ENCODE measurements around the gene MAML3.

Gene MAML3

GRCh38 chr4:140115140-140115539, 38.8 kb downstream of the MAML3 start:
- Histone ChIP-seq H4K20me1 (ENCODE audit: insufficient read depth, low read length) (no peaks in the 10 kb centered on the region), H3F3A (ENCODE audit: insufficient read depth, low read length) (no peaks in the 10 kb centered on the region), H3K9me3 (ENCODE audit: low read length) (no peaks in the 10 kb centered on the region), H3K4me1 (ENCODE audit: insufficient read depth, low read length, severe bottlenecking) (no peaks in the 10 kb centered on the region), H3K79me2 (ENCODE audit: insufficient read depth, low read length) (no peaks in the 10 kb centered on the region), H3K9me2 (ENCODE audit: low read depth, low read length) (no peaks in the 10 kb centered on the region), H2AFZ (ENCODE audit: low read length) (no peak overlapping the region), H3K27me3 (ENCODE audit: insufficient read depth, low read length) (no peaks in the 10 kb centered on the region), H3K27ac (ENCODE audit: low read depth, low read length, poor library complexity, severe bottlenecking) (no peak overlapping the region), H3K4me2 (ENCODE audit: low read length) (no peak overlapping the region), H3K36me3 (ENCODE audit: insufficient read depth, low read length) (no peaks in the 10 kb centered on the region), H3K4me3 (ENCODE audit: low read depth, low read length, poor library complexity, severe bottlenecking) (no peak overlapping the region), H3K9ac (ENCODE audit: low read length) (no peak overlapping the region)
- TF ChIP-seq, protein P1, sequence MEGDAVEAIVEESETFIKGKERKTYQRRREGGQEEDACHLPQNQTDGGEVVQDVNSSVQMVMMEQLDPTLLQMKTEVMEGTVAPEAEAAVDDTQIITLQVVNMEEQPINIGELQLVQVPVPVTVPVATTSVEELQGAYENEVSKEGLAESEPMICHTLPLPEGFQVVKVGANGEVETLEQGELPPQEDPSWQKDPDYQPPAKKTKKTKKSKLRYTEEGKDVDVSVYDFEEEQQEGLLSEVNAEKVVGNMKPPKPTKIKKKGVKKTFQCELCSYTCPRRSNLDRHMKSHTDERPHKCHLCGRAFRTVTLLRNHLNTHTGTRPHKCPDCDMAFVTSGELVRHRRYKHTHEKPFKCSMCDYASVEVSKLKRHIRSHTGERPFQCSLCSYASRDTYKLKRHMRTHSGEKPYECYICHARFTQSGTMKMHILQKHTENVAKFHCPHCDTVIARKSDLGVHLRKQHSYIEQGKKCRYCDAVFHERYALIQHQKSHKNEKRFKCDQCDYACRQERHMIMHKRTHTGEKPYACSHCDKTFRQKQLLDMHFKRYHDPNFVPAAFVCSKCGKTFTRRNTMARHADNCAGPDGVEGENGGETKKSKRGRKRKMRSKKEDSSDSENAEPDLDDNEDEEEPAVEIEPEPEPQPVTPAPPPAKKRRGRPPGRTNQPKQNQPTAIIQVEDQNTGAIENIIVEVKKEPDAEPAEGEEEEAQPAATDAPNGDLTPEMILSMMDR (IDR thresholded peaks at IDR 0.05; ENCODE audit: low read length), result no peak
- no peak for TF ChIP-seq EZH2 (IDR thresholded peaks at IDR 0.05; ENCODE audit: borderline replicate concordance, low read length)

GRCh38 chr4:140113653-140114052, 40.3 kb downstream of the MAML3 start:
- H3K4me1 ChIP-seq (ENCODE audit: insufficient read depth, low read length, severe bottlenecking), result no peaks in the 10 kb centered on the region
- H2AFZ ChIP-seq (ENCODE audit: low read length), result no peak overlapping the region
- no peaks in the 10 kb centered on the region for H3K27me3 ChIP-seq (ENCODE audit: insufficient read depth, low read length)
- no peak overlapping the region for H3K4me3 ChIP-seq (ENCODE audit: low read depth, low read length, poor library complexity, severe bottlenecking)
- no peaks in the 10 kb centered on the region for H3K9me2 ChIP-seq (ENCODE audit: low read depth, low read length)
- H3K9ac ChIP-seq (ENCODE audit: low read length), result no peak overlapping the region
- no peaks in the 10 kb centered on the region for H3K36me3 ChIP-seq (ENCODE audit: insufficient read depth, low read length)
- H3F3A ChIP-seq (ENCODE audit: insufficient read depth, low read length), result no peaks in the 10 kb centered on the region
- no peaks in the 10 kb centered on the region for H3K79me2 ChIP-seq (ENCODE audit: insufficient read depth, low read length)
- no peaks in the 10 kb centered on the region for H4K20me1 ChIP-seq (ENCODE audit: insufficient read depth, low read length)
- H3K27ac ChIP-seq (ENCODE audit: low read depth, low read length, poor library complexity, severe bottlenecking), result no peak overlapping the region
- H3K4me2 ChIP-seq (ENCODE audit: low read length), result no peak overlapping the region
- TF ChIP-seq, protein P1 (IDR thresholded peaks at IDR 0.05; ENCODE audit: low read length), result no peak
- TF ChIP-seq EZH2 (IDR thresholded peaks at IDR 0.05; ENCODE audit: borderline replicate concordance, low read length), result no peak
- H3K9me3 ChIP-seq (ENCODE audit: low read length), result no peaks in the 10 kb centered on the region

DNA sequence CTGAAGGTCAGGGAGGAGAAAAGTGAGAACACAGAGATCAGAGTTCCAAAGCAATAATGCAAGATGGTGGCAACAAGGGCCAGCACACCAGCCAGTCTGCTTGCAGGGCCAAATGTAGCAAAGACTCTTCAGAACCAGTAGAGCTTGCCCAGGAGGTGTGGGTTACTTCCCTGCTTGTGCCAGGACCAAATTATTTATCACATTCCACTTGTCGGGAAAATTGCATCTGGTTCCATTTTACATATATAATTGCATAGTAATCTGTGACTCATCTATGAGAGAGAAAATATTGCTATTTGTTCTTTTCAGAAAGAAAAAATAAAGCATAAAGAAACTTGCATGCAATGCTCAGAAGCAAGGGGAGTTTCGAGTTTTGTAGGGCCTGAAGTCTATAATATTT, 41.4 kb downstream of the MAML3 start:
- Histone ChIP-seq H3K27ac (ENCODE audit: low read depth, low read length, poor library complexity, severe bottlenecking) (no peak overlapping the region), H3K4me1 (ENCODE audit: insufficient read depth, low read length, severe bottlenecking) (no peaks in the 10 kb centered on the region), H3K9ac (ENCODE audit: low read length) (no peak overlapping the region), H3K79me2 (ENCODE audit: insufficient read depth, low read length) (no peaks in the 10 kb centered on the region), H3K27me3 (ENCODE audit: insufficient read depth, low read length) (no peaks in the 10 kb centered on the region), H2AFZ (ENCODE audit: low read length) (no peak overlapping the region), H4K20me1 (ENCODE audit: insufficient read depth, low read length) (no peaks in the 10 kb centered on the region), H3F3A (ENCODE audit: insufficient read depth, low read length) (no peaks in the 10 kb centered on the region), H3K9me3 (ENCODE audit: low read length) (no peaks in the 10 kb centered on the region), H3K4me2 (ENCODE audit: low read length) (no peak overlapping the region), H3K4me3 (ENCODE audit: low read depth, low read length, poor library complexity, severe bottlenecking) (no peak overlapping the region), H3K36me3 (ENCODE audit: insufficient read depth, low read length) (no peaks in the 10 kb centered on the region), H3K9me2 (ENCODE audit: low read depth, low read length) (no peaks in the 10 kb centered on the region)
- TF ChIP-seq EZH2 (IDR thresholded peaks at IDR 0.05; ENCODE audit: borderline replicate concordance, low read length), result no peak
- TF ChIP-seq, protein P1 (IDR thresholded peaks at IDR 0.05; ENCODE audit: low read length), result no peak
